VCaP (cell line): Measurements from ENCODE around the gene HDAC10.

Source experiments
- H3K27ac ChIP-seq: fragments of 450-650 bp; 2 replicates; pipeline ENCODE4 v1.5.1; 2017
- CTCF ChIP-seq: fragments of 450-650 bp; conservative IDR thresholded peaks from 2 replicates; pipeline ENCODE4 v1.5.1; 2017; ENCODE audit warnings: mild to moderate bottlenecking, moderate library complexity

HDAC10 gene

GRCh38 chr22:50221410-50222300 lies 29.4 kb downstream of the HDAC10 start:
- no peak overlapping the region for H3K27ac ChIP-seq
- TF ChIP-seq CTCF = no peak

- H3K27ac ChIP-seq = no peak overlapping the region
- TF ChIP-seq CTCF = no peak
Observed at GRCh38 chr22:50220603-50221409, 30.3 kb downstream of the HDAC10 start.

- TF ChIP-seq CTCF = no peak
- peak overlapping the region; percentile 14; the same call in 1 of the 2 replicates for H3K27ac ChIP-seq
Observed at GRCh38 chr22:50219800-50220602, 31.1 kb downstream of the HDAC10 start.

- H3K27ac ChIP-seq = peak overlapping the region; percentile 14; the same call in 1 of the 2 replicates
- TF ChIP-seq CTCF = no peak
Observed at GRCh38 chr22:50218996-50219727, 31.9 kb downstream of the HDAC10 start.

- TF ChIP-seq CTCF = no peak
- H3K27ac ChIP-seq = no peak overlapping the region
Observed at GRCh38 chr22:50218153-50218995, 32.7 kb downstream of the HDAC10 start.

GRCh38 chr22:50217543-50218152 lies 33.4 kb downstream of the HDAC10 start:
- H3K27ac ChIP-seq = no peak overlapping the region
- TF ChIP-seq CTCF = no peak
